ENCODE results near the gene FLOT1. TPM values are rescaled to one million over a fixed set of nuclear protein-coding genes. Genes with fewer than 3 reads are reported as not detected.

FLOT1 gene
- total RNA-seq, 2 donors from 2014 or later: 135 to 177 TPM

- Histone ChIP-seq H3K4me1 (ENCODE audit: control insufficient read depth in 1 of 2, low read depth in 2 of 2) (peaks cover 13 to 36% of the 10 kb centered on the region in 2 donors), H3K27me3 (replicated peaks; ENCODE audit: insufficient read depth) (no peaks in the 10 kb centered on the region), H3K36me3 (no peaks in the 10 kb centered on the region), H3K9me3 (no peaks in the 10 kb centered on the region), H3K27ac (no peak overlapping the region), H3K4me3 (no peak overlapping the region)
- DNase-seq (ENCODE audit: low spot score) (no peak), ATAC-seq (ENCODE audit: insufficient number of reproducible peaks, low FRiP score, low read depth) (no peak)
- TF ChIP-seq CTCF (IDR thresholded peaks at IDR 0.05): no peak
These were observed 5.6 kb upstream of the FLOT1 start for GRCh38 chr6:30747902-30748769.

GRCh38 chr6:30747300-30747687 lies 4.8 kb upstream of the FLOT1 start:
- ATAC-seq (ENCODE audit: insufficient number of reproducible peaks, low FRiP score, low read depth) (no peak), DNase-seq (ENCODE audit: low spot score) (no peak)
- no peak overlapping the region for H3K27ac ChIP-seq

GRCh38 chr6:30744054-30744805 lies 1.7 kb upstream of the FLOT1 start, which contains the start of gene IER3:
Gene IER3, minus strand, starts transcription at chr6:30744547. Its CDS starts 29 bp downstream, at chr6:30744518.
- Histone ChIP-seq H3K4me3 (peak within 1 kb of the TSS; percentile 93), H3K9me3 (no peaks in the 10 kb centered on the region), H3K27ac (peak within 1 kb of the TSS; percentile 92 to 94), H3K36me3 (peaks cover 13% of the 10 kb centered on the region), H3K4me1 (ENCODE audit: control insufficient read depth in 1 of 2, low read depth in 2 of 2) (peaks cover 9 to 46% of the 10 kb centered on the region in 2 donors), H3K27me3 (replicated peaks; ENCODE audit: insufficient read depth) (no peaks in the 10 kb centered on the region)
- peak; percentile 30 for ATAC-seq (ENCODE audit: insufficient number of reproducible peaks, low FRiP score, low read depth)
- peak; percentile 71 for TF ChIP-seq CTCF (IDR thresholded peaks at IDR 0.05)
- DNase-seq (ENCODE audit: low spot score): peak; percentile 64

More at GRCh38 chr6:30747300-30747687, 4.8 kb upstream of the FLOT1 start:
- peaks cover 8 to 33% of the 10 kb centered on the region in 2 donors for H3K4me1 ChIP-seq (ENCODE audit: control insufficient read depth in 1 of 2, low read depth in 2 of 2)
- H3K9me3 ChIP-seq: no peaks in the 10 kb centered on the region
- no peak overlapping the region for H3K4me3 ChIP-seq
- H3K36me3 ChIP-seq: no peaks in the 10 kb centered on the region
- TF ChIP-seq CTCF (IDR thresholded peaks at IDR 0.05): no peak
- no peaks in the 10 kb centered on the region for H3K27me3 ChIP-seq (replicated peaks; ENCODE audit: insufficient read depth)

- no peak for ATAC-seq (ENCODE audit: insufficient number of reproducible peaks, low FRiP score, low read depth)
- Histone ChIP-seq H3K36me3 (peaks cover 20% of the 10 kb centered on the region), H3K4me3 (peak overlapping the region; percentile 93), H3K27me3 (replicated peaks; ENCODE audit: insufficient read depth) (no peaks in the 10 kb centered on the region), H3K4me1 (ENCODE audit: control insufficient read depth in 1 of 2, low read depth in 2 of 2) (peaks cover 9 to 46% of the 10 kb centered on the region in 2 donors), H3K27ac (peak overlapping the region; percentile 92 to 94), H3K9me3 (no peaks in the 10 kb centered on the region)
- no peak for DNase-seq (ENCODE audit: low spot score)
- TF ChIP-seq CTCF (IDR thresholded peaks at IDR 0.05): no peak
These were observed 889 bp upstream of the FLOT1 start for GRCh38 chr6:30743099-30744053.
